Subcutaneous adipose tissue (tissue), 4 donors: ENCODE results near the gene COL21A1. TPM values are rescaled to one million over a fixed set of nuclear protein-coding genes. Genes with fewer than 3 reads are reported as not detected.

Experiments
- small RNA-seq: library from RNA; depleted of rRNA; stranded (forward); fragments of <200 nt; gene quantifications from one replicate; pipeline ENCODE3, GENCODE V24; 2016
- total RNA-seq, 4 donors: library from RNA; depleted of rRNA; stranded (reverse); fragments of >200 nt; gene quantifications; one replicate each; pipeline ENCODE4 v1.1.0, GENCODE V29; 2016
- TF ChIP-seq, protein P1 (sequence below): fragments of 450-650 bp; IDR thresholded peaks from one replicate; pipeline ENCODE4 v1.5.1; 2016; ENCODE audit warnings: low read depth, mild to moderate bottlenecking, control low read depth, antibody characterized with exemption, moderate library complexity

Gene COL21A1
- total RNA-seq, 4 donors from 2014 or later: 1.1 to 28.3 (median 2.0) TPM

DNA sequence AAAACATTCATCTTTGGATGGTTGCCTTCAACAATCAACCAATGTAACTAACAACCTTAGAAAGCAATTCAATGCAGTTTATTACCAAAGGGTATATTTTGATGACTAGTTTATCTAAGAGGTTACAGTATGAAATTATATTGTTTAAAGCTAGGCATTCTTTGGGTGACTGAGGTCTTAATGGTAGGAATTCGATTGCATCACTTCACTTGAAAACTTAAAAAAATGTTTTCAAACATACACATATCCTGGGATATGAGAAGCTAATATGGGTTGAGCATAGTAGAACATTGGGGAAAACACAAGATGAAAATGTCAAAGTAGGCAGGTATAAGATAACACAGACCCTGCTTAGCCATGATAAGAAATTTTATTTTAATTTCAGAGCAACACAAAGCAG lies 227.4 kb downstream of the COL21A1 start:
- TF ChIP-seq, protein P1, sequence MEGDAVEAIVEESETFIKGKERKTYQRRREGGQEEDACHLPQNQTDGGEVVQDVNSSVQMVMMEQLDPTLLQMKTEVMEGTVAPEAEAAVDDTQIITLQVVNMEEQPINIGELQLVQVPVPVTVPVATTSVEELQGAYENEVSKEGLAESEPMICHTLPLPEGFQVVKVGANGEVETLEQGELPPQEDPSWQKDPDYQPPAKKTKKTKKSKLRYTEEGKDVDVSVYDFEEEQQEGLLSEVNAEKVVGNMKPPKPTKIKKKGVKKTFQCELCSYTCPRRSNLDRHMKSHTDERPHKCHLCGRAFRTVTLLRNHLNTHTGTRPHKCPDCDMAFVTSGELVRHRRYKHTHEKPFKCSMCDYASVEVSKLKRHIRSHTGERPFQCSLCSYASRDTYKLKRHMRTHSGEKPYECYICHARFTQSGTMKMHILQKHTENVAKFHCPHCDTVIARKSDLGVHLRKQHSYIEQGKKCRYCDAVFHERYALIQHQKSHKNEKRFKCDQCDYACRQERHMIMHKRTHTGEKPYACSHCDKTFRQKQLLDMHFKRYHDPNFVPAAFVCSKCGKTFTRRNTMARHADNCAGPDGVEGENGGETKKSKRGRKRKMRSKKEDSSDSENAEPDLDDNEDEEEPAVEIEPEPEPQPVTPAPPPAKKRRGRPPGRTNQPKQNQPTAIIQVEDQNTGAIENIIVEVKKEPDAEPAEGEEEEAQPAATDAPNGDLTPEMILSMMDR: no peak

- TF ChIP-seq, protein P1: no peak
These were observed 230.2 kb downstream of the COL21A1 start for GRCh38 chr6:56017198-56017597.

DNA sequence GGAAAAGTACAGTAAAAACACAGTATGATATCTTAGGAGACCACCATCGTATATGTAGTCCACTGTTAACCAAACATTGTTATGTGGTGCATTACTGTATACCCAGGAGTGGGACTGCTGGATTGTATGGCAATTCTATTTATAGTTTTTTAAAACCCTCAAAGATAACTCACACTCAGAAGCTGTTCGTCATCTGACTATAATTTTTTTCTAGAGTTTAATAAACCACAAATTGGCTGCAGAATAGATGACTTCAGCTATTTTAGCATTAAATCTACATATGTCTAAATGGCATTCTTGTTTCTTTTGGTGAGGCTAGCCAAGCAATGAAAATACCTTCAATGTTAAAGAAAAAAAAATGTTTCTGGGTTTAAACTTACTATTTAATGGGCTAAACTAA lies 237.7 kb downstream of the COL21A1 start:
- TF ChIP-seq, protein P1: no peak

Small RNA genes within 50 kb of the gene (small RNA-seq; reads per million reads assigned to genes)
- not detected for gene DHFRP6
